Ovary (tissue), 3 donors: ENCODE measurements around the gene PUS1.

Experiments
- EP300 ChIP-seq: sonication (generic); formaldehyde crosslinking; IDR thresholded peaks from one replicate; pipeline ENCODE4 v1.6.1; 2017; ENCODE audit warnings: antibody characterized with exemption
- POLR2A ChIP-seq: fragments of 450-650 bp; IDR thresholded peaks from one replicate; pipeline ENCODE4 v1.6.1; 2017; ENCODE audit warnings: antibody characterized with exemption, mild to moderate bottlenecking, moderate library complexity
- TF ChIP-seq, protein P1 (sequence below), 3 donors: fragments of 450-650 bp in 2 of 3; fragments of 200-600 bp in 1 of 3; IDR thresholded peaks; one replicate each; pipeline versions ENCODE4 v1.5.1 to v1.8.0; 2016 to 2022; ENCODE audit warnings: antibody characterized with exemption in 3 of 3, mild to moderate bottlenecking in 1 of 3
- donor health status: DM: no; HTN: no; CAD: no.

DNA sequence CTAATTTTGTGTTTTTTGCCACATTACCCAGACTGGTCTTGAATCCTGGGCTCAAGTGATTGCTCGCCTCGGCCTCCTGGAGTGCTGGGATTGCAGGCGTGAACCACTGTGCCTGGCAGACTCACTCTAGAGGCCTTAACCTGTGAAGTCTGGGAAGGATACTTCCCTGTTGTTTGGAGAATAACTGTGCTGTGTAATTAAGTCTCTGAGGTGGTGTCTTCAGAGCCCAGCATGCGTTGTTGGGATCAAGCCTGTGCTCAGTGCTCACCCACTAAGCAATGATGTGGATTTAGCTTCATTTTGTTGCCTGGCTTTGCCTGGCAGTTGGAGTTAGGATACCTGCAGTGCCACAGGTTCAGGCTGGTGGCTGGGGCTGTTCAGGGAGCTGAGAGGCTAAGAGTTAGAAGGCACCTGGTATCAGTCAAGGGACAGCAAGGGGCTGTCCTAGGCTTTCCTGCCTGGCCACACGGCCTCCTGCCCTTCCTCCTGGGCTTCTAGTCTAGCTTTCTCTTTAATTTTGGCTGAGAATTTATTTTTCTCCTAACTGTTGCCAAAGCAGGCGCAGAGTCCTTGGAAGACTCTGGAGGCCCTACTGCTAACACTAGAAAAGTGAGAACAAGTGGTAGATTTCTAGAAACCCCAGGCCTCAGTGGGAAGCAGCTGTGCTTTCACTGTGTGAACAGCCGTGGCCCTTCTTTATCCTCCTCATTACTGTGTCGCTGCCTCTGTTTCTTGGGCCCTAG lies 59.1 kb downstream of the PUS1 start:
- TF ChIP-seq, protein P1, sequence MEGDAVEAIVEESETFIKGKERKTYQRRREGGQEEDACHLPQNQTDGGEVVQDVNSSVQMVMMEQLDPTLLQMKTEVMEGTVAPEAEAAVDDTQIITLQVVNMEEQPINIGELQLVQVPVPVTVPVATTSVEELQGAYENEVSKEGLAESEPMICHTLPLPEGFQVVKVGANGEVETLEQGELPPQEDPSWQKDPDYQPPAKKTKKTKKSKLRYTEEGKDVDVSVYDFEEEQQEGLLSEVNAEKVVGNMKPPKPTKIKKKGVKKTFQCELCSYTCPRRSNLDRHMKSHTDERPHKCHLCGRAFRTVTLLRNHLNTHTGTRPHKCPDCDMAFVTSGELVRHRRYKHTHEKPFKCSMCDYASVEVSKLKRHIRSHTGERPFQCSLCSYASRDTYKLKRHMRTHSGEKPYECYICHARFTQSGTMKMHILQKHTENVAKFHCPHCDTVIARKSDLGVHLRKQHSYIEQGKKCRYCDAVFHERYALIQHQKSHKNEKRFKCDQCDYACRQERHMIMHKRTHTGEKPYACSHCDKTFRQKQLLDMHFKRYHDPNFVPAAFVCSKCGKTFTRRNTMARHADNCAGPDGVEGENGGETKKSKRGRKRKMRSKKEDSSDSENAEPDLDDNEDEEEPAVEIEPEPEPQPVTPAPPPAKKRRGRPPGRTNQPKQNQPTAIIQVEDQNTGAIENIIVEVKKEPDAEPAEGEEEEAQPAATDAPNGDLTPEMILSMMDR (IDR thresholded peaks at IDR 0.05), result no peak
- TF ChIP-seq POLR2A (no peak), EP300 (no peak)
